Subcutaneous abdominal adipose tissue (tissue), 5 donors: ENCODE data around the gene NKX1-2.

ENCODE experiments used
- H3K27ac ChIP-seq: one replicate; pipeline ENCODE4 v1.7.0; 2013; ENCODE audit warnings: low read depth, mild to moderate bottlenecking, inconsistent platforms, low read length, moderate library complexity
- H3K27me3 ChIP-seq, 5 donors: one replicate each; pipeline ENCODE4 v1.7.0; 2013; ENCODE audit warnings: low read length in 5 of 5, inconsistent platforms in 1 of 5; ENCODE audit not compliant: control insufficient read depth in 5 of 5, insufficient read depth in 4 of 5
- H3K36me3 ChIP-seq, 5 donors: one replicate each; pipeline ENCODE4 v1.7.0; 2013; ENCODE audit warnings: low read length in 5 of 5; ENCODE audit not compliant: control insufficient read depth in 5 of 5, insufficient read depth in 5 of 5
- H3K4me1 ChIP-seq, 5 donors: one replicate each; pipeline ENCODE4 v1.7.0; 2013; ENCODE audit warnings: low read length in 5 of 5, mild to moderate bottlenecking in 3 of 5, moderate library complexity in 1 of 5; ENCODE audit not compliant: control insufficient read depth in 5 of 5, insufficient read depth in 5 of 5
- H3K4me3 ChIP-seq, 5 donors: one replicate each; pipeline ENCODE4 v1.7.0; 2013; ENCODE audit warnings: low read length in 5 of 5, low read depth in 1 of 5
- H3K9ac ChIP-seq, 5 donors: one replicate each; pipeline ENCODE4 v1.7.0; 2013; ENCODE audit warnings: low read length in 5 of 5, mild to moderate bottlenecking in 4 of 5, moderate library complexity in 3 of 5
- H3K9me3 ChIP-seq, 5 donors: one replicate each; pipeline ENCODE4 v1.7.0; 2013; ENCODE audit warnings: low read length in 5 of 5; ENCODE audit not compliant: control insufficient read depth in 5 of 5
- donor health status: healthy.
- donor health status: healthy.
- donor health status: healthy.
- donor health status: healthy.
- donor health status: healthy.

The NKX1-2 gene

DNA sequence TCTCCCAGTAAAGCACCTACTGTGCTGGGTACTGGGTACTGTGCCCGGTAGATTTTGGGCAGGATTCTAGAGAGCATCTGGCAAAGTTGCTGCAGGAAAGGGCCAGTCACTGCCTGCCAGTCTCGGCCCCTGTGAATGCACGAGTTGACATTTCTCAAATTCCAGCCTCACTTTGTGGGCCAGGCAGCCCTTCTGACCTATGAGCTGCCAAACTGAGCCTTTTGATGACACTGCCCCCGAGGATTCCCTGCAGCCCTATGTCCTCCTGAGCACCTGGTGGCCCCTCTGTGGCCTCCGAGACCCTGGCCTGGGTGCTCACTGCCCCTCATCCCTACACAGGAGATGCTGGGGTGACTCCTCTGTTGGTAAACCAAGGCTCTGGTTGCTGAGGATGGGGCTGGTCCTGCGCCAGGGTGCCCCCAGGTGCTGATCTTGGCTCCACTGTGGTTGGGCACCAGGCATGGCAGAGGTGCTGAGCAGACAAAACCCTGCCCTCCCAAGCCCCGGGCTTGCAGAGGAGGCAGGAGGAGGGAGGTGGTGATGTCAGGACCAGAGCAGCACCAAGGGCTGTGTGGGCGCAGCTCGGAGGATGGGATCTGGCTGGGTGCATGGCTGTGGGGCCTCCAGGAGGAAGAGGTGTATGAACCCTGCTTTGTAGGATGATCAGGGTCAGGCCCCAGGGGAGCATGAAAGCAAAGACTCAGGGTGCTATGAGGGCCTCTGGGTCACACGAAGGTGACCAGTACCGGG lies 28.0 kb upstream of the NKX1-2 start:
- Histone ChIP-seq H3K4me3 (no peak overlapping the region), H3K27me3 (no peaks in the 10 kb centered on the region), H3K9ac (no peak overlapping the region), H3K9me3 (no peaks in the 10 kb centered on the region), H3K36me3 (no peaks in the 10 kb centered on the region), H3K27ac (no peak overlapping the region), H3K4me1 (no peaks in the 10 kb centered on the region)

GRCh38 chr10:124476043-124476725 lies 26.3 kb upstream of the NKX1-2 start:
- H3K36me3 ChIP-seq = no peaks in the 10 kb centered on the region
- no peaks in the 10 kb centered on the region for H3K27me3 ChIP-seq
- H3K4me3 ChIP-seq = no peak overlapping the region
- H3K9me3 ChIP-seq = no peaks in the 10 kb centered on the region
- no peaks in the 10 kb centered on the region for H3K4me1 ChIP-seq
- H3K27ac ChIP-seq = no peak overlapping the region
- H3K9ac ChIP-seq = no peak overlapping the region

DNA sequence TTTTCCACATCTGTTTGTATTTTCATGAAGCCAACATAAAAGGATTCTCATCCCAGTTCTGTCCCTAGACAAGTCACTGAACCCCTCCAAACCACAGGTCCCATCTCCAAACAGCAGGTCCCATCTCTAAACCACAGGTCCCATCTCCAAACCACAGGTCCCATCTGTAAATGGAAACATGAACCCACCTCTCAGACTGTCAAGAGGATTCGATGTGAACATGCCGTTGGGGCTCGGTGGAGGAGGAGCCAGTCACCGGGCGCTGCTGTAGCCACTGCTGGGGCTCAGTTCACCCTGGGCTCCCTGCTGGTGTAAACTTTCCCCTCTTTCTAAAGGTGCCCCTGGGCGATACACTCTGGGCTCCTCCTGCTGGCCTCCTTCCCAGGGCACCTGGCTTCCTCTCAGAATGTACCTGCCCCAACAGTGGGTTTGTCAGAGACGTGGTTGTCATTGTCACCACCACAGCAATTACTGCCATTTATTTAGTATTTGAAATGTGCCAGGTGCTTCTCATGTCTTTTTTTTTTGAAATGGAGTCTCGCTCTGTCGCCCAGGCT lies 24.8 kb upstream of the NKX1-2 start:
- H3K36me3 ChIP-seq = no peaks in the 10 kb centered on the region
- no peak overlapping the region for H3K27ac ChIP-seq
- H3K9ac ChIP-seq = no peak overlapping the region
- H3K4me3 ChIP-seq = no peak overlapping the region
- H3K27me3 ChIP-seq = no peaks in the 10 kb centered on the region
- no peaks in the 10 kb centered on the region for H3K9me3 ChIP-seq
- H3K4me1 ChIP-seq = no peaks in the 10 kb centered on the region

GRCh38 chr10:124473070-124473469 lies 23.2 kb upstream of the NKX1-2 start:
- no peaks in the 10 kb centered on the region for H3K27me3 ChIP-seq
- no peaks in the 10 kb centered on the region for H3K36me3 ChIP-seq
- H3K27ac ChIP-seq = no peak overlapping the region
- H3K9ac ChIP-seq = no peak overlapping the region
- no peak overlapping the region for H3K4me3 ChIP-seq
- H3K9me3 ChIP-seq = no peaks in the 10 kb centered on the region
- H3K4me1 ChIP-seq = no peaks in the 10 kb centered on the region

GRCh38 chr10:124472071-124472470 lies 22.2 kb upstream of the NKX1-2 start:
- H3K9ac ChIP-seq = no peak overlapping the region
- no peaks in the 10 kb centered on the region for H3K36me3 ChIP-seq
- H3K4me3 ChIP-seq = no peak overlapping the region
- no peak overlapping the region for H3K27ac ChIP-seq
- no peaks in the 10 kb centered on the region for H3K9me3 ChIP-seq
- H3K27me3 ChIP-seq = no peaks in the 10 kb centered on the region
- H3K4me1 ChIP-seq = no peaks in the 10 kb centered on the region

GRCh38 chr10:124470544-124471434 lies 21.0 kb upstream of the NKX1-2 start:
- Histone ChIP-seq H3K4me3 (no peak overlapping the region), H3K27me3 (no peaks in the 10 kb centered on the region), H3K27ac (no peak overlapping the region), H3K36me3 (no peaks in the 10 kb centered on the region), H3K9ac (no peak overlapping the region), H3K4me1 (peaks cover 0 to 5% (median 0%) of the 10 kb centered on the region in 5 donors), H3K9me3 (no peaks in the 10 kb centered on the region)

GRCh38 chr10:124469956-124470484 lies 20.2 kb upstream of the NKX1-2 start:
- Histone ChIP-seq H3K9me3 (no peaks in the 10 kb centered on the region), H3K9ac (no peak overlapping the region), H3K36me3 (no peaks in the 10 kb centered on the region), H3K4me3 (no peak overlapping the region), H3K4me1 (peaks cover 0 to 5% (median 0%) of the 10 kb centered on the region in 5 donors), H3K27me3 (no peaks in the 10 kb centered on the region), H3K27ac (no peak overlapping the region)

- no peak overlapping the region for H3K27ac ChIP-seq
- H3K36me3 ChIP-seq = no peaks in the 10 kb centered on the region
- H3K9me3 ChIP-seq = no peaks in the 10 kb centered on the region
- H3K4me1 ChIP-seq = peaks cover 0 to 11% (median 0%) of the 10 kb centered on the region in 5 donors
- no peak overlapping the region for H3K9ac ChIP-seq
- H3K27me3 ChIP-seq = no peaks in the 10 kb centered on the region
- no peak overlapping the region for H3K4me3 ChIP-seq
Observed at GRCh38 chr10:124468624-124469023, 18.8 kb upstream of the NKX1-2 start.

GRCh38 chr10:124467165-124467564 lies 17.3 kb upstream of the NKX1-2 start:
- Histone ChIP-seq H3K4me3 (no peak overlapping the region), H3K4me1 (peaks cover 0 to 15% (median 3%) of the 10 kb centered on the region in 5 donors), H3K9me3 (no peaks in the 10 kb centered on the region), H3K36me3 (no peaks in the 10 kb centered on the region), H3K9ac (no peak overlapping the region), H3K27ac (no peak overlapping the region), H3K27me3 (no peaks in the 10 kb centered on the region)
